GM06990 (cell line): ENCODE results near the gene CFAP20.

Source experiments
- DNase-seq: peaks from one replicate; pipeline ENCODE4 v3.0.0-alpha.2; 2011; ENCODE audit not compliant: insufficient read length; ENCODE audit errors: extremely low read depth
- H3K27me3 ChIP-seq: replicated peaks from 2 replicates; pipeline ENCODE4 v1.6.0; 2011; ENCODE audit warnings: low read length; ENCODE audit not compliant: control insufficient read depth, insufficient read depth
- H3K36me3 ChIP-seq: 2 replicates; pipeline ENCODE4 v1.5.1; 2011; ENCODE audit warnings: low read length; ENCODE audit not compliant: control insufficient read depth, insufficient read depth
- H3K4me3 ChIP-seq: replicated peaks from 2 replicates; pipeline ENCODE4 v1.5.1; 2011; ENCODE audit warnings: low read depth, mild to moderate bottlenecking, control low read depth, low read length
- TF ChIP-seq, protein P1 (sequence below): IDR thresholded peaks from 2 replicates; pipeline ENCODE4 v1.5.1; 2011; ENCODE audit warnings: low read length, control low read depth, mild to moderate bottlenecking, inconsistent platforms; ENCODE audit not compliant: insufficient read depth, poor library complexity, severe bottlenecking

The CFAP20 gene

DNA sequence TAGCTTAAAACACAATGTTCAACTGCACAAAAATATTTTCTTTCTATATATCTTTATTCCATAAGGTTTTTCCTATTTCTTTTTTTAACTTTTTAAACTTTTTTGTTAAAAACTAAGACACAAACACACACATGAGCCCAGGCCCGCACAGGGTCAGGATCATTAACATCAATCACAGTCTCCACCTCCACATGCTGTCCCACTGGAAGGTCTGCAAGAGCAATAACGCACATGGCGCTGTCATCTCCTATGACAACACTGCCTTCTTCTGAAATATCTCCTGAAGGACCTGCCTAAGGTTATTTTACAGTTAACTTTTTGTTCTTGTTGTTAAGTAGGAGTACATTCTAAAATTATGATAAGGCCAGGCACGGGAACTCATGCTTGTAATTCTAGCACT, 4.1 kb downstream of the CFAP20 start:
- Histone ChIP-seq H3K4me3 (no peak overlapping the region), H3K36me3 (no peaks in the 10 kb centered on the region), H3K27me3 (no peaks in the 10 kb centered on the region)
- no peak for DNase-seq
- TF ChIP-seq, protein P1, sequence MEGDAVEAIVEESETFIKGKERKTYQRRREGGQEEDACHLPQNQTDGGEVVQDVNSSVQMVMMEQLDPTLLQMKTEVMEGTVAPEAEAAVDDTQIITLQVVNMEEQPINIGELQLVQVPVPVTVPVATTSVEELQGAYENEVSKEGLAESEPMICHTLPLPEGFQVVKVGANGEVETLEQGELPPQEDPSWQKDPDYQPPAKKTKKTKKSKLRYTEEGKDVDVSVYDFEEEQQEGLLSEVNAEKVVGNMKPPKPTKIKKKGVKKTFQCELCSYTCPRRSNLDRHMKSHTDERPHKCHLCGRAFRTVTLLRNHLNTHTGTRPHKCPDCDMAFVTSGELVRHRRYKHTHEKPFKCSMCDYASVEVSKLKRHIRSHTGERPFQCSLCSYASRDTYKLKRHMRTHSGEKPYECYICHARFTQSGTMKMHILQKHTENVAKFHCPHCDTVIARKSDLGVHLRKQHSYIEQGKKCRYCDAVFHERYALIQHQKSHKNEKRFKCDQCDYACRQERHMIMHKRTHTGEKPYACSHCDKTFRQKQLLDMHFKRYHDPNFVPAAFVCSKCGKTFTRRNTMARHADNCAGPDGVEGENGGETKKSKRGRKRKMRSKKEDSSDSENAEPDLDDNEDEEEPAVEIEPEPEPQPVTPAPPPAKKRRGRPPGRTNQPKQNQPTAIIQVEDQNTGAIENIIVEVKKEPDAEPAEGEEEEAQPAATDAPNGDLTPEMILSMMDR = no peak

- no peak overlapping the region for H3K4me3 ChIP-seq
Measured at GRCh38 chr16:58124601-58124915, 4.6 kb downstream of the CFAP20 start.

GRCh38 chr16:58123896-58124600, 5.1 kb downstream of the CFAP20 start:
- TF ChIP-seq, protein P1 = no peak
- Histone ChIP-seq H3K36me3 (no peaks in the 10 kb centered on the region), H3K27me3 (no peaks in the 10 kb centered on the region), H3K4me3 (no peak overlapping the region)
- no peak for DNase-seq

More at GRCh38 chr16:58124601-58124915, 4.6 kb downstream of the CFAP20 start:
- Histone ChIP-seq H3K36me3 (no peaks in the 10 kb centered on the region), H3K27me3 (no peaks in the 10 kb centered on the region)
- no peak for DNase-seq
- TF ChIP-seq, protein P1 = no peak

DNA sequence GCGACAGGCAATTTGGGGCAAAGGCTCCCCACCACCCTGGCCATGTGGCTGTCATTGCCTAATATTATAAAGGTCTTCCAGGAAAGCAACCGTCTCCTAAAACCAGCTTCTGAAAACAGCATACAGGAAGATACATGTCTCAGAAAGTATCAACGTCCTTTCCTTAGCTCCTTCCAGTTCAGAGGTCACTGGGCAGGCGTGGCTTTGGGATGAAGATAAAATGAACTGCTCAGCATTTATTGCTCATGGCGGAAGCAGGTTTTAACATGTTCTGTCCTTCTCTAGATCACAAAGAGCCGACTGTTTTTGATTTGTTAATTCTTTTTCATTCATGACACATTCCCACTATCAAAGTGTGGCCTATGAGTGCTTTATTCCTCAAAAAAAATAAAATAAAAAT, 8.0 kb downstream of the CFAP20 start:
- TF ChIP-seq, protein P1 = no peak
- no peak overlapping the region for H3K4me3 ChIP-seq
- H3K36me3 ChIP-seq = peaks cover 1% of the 10 kb centered on the region
- no peak for DNase-seq
- H3K27me3 ChIP-seq = no peaks in the 10 kb centered on the region

DNA sequence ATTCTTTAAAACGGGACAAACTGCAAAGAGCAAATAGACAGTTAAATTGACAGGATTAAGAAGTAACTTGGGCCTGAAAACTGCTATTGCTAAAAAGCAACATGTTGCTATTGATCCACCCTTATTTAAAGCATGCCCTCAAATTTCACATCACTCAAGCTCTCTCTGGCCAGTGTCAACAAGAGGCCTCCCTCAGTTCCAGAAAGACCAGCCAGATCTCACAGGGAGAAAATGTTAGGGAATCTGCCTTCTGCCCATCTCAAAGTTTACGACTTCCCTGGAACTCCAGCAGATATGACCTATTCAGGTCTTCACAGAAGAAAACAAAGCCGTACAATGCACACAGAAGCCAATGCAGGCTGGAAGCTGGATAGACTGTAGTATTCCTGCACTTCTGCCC, 8.9 kb downstream of the CFAP20 start:
- H3K4me3 ChIP-seq = no peak overlapping the region
- DNase-seq = no peak
- H3K27me3 ChIP-seq = no peaks in the 10 kb centered on the region
- TF ChIP-seq, protein P1 = no peak
- H3K36me3 ChIP-seq = peaks cover 6% of the 10 kb centered on the region

GRCh38 chr16:58119509-58119845, 9.7 kb downstream of the CFAP20 start:
- H3K27me3 ChIP-seq = no peaks in the 10 kb centered on the region
- no peak overlapping the region for H3K4me3 ChIP-seq
- H3K36me3 ChIP-seq = peaks cover 12% of the 10 kb centered on the region
- DNase-seq = no peak
- TF ChIP-seq, protein P1 = no peak
